B cell (primary cell): ENCODE data around the gene ADAMTS18.

ENCODE experiments used
- CTCF ChIP-seq: fragments of 200-600 bp; IDR thresholded peaks from one replicate; pipeline ENCODE4 v1.8.0; 2022; ENCODE audit warnings: antibody characterized with exemption, mild to moderate bottlenecking
- EZH2 ChIP-seq: IDR thresholded peaks from 2 replicates; pipeline ENCODE4 v1.6.1; 2012; ENCODE audit warnings: borderline replicate concordance, low read depth, mild to moderate bottlenecking, moderate library complexity, low read length; ENCODE audit not compliant: insufficient read depth, poor library complexity, severe bottlenecking

DNA sequence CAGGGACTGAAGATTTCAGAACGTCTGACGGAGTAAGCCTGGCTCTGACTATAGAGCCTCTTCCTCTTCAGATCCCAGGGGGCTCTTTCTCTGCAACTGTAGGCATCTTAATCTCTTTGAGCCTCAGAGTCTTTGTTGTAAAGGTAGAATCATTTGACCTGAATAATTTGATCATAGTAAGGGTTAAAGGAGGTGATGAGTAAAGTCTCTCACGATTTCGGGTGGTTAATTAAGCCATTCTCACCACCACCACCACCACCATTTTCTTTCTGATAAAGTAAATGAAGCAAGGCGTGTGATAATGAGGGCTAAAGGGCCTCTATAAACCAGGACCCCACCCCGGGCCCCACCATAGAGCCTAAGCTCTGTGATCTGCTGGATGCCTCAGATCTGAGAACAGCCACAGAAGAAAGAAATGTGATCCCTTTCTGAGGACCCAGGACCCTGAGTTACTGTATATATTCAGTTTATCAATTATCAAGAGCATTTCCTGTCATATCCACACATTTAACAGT, 33.0 kb upstream of the ADAMTS18 start:
- no peak for TF ChIP-seq CTCF
- no peak for TF ChIP-seq EZH2
